GM19099 (cell line): ENCODE results near the gene CEP152.

ENCODE experiments used
- POLR2A ChIP-seq: IDR thresholded peaks from 3 replicates; pipeline ENCODE4 v1.6.1; 2011; ENCODE audit warnings: low read depth; ENCODE audit not compliant: insufficient read length; ENCODE audit errors: extremely low read depth

The CEP152 gene

DNA sequence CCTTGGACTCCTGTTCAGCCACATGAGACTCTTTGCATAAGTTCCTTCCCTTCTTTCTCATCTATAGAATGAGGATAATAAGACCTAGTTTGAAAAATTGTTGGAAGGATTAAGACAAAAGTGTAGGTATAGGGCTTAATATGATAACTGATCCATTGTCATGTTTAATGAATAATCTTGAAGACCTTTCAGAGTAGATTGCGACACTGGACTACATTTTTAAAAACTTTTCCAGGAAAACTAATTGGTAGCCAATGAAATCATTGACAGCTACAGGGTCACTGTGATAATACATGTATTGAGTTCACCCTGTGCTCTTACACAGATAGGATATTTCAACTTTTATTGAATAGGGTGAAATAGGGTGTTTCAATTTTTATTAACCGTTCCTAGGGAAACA lies 86.9 kb downstream of the CEP152 start:
- TF ChIP-seq POLR2A: no peak

DNA sequence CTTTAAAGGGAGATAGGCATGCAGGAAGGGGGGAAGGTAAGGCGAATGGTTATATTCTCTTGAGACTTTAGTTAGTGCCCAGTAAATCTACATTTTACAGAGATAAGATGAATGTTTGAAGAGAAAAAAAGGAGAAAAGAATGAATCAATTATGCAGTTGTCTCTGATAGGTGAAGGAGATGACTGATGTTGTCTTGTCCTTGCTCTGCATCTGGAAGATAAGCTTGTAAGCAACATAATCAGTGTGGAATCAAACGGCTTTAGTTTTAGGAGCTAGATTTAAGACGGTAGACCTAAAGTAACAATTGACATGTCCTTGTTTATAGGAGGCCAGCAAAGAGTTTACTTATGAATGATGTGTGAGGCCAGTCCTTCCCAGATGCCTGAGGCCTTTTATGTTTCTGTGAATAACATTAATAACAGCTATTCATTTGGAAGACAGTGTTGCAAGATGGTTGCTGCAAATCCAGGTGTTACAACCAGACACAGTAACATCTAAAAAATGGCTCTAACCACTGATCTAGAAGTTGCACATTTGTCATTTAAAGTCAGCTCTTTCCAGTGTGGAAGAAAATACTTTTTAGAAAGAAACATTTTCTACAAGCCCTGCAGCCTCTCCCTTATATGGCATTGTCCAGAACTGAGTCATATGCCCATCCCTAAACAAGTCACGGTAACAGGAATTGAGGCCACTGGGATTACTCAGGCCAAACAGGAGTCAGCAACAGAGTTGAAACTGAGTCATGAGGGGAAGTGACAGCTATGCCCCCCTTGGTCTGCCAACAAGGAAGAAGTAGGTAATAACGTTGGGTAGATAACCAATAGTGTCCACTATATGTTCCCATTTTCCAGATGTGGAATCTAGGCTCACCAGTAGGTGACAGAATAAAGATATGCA lies 87.9 kb downstream of the CEP152 start:
- no peak for TF ChIP-seq POLR2A

DNA sequence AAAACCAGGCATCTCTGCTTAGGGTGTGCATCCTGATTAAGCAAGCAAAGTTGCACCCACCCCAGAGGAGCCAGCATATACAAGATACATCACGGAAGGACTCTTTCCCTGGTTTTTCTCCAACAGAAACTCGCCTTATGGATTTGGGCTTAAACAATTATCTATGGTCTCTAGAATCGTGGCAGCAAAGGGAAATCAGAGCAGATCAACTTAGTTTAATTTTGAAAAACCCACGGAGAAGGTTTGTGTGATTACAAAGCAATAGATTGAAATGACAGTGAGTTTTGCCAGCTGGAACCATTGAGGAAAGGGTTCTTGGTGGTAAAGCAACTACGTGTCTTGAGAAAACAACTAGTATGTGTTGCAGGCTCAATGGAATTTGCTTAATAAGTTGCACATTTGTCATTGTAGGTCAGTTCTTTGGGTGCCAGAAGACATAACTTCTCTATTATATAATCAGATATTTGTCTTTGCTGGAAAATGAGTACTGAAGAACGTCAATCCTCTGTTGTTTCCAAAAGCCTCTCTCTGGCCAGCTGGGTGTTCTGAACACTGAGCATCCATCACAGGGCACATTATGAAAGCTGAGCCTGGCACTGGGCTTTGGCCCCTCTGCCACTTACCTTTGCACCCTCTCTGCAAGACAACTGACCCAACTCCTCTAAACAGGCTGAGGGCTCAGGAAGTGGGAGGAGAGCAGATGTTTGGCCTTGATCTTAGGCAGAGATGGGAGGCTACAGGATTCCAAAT lies 89.6 kb downstream of the CEP152 start:
- no peak for TF ChIP-seq POLR2A

- no peak for TF ChIP-seq POLR2A
Measured at GRCh38 chr15:48720646-48721045, 90.2 kb downstream of the CEP152 start.

GRCh38 chr15:48719668-48720067 lies 91.2 kb downstream of the CEP152 start:
- no peak for TF ChIP-seq POLR2A

DNA sequence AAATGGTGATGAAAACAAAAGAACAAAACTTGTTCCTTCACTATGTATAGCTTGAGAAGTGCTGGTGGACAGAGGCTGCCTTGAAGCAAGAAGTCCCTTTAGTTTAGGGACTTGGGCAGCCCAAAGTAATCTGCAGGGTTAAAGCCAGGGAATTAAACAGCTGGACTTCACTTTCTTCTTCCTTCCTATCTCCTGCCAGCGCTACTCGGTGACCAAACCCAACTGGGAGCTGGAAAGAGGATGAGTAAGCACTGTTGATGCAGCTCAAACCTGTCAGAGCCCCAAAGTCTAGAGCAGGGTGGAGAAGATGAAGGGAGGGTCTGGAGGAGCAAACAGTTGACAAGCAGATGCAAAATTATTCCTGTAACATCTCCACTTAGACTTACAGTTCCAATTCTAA lies 92.2 kb downstream of the CEP152 start:
- no peak for TF ChIP-seq POLR2A

GRCh38 chr15:48717458-48717857 lies 93.4 kb downstream of the CEP152 start:
- TF ChIP-seq POLR2A: no peak

- TF ChIP-seq POLR2A: no peak
Measured at GRCh38 chr15:48712546-48712945, 98.3 kb downstream of the CEP152 start.

DNA sequence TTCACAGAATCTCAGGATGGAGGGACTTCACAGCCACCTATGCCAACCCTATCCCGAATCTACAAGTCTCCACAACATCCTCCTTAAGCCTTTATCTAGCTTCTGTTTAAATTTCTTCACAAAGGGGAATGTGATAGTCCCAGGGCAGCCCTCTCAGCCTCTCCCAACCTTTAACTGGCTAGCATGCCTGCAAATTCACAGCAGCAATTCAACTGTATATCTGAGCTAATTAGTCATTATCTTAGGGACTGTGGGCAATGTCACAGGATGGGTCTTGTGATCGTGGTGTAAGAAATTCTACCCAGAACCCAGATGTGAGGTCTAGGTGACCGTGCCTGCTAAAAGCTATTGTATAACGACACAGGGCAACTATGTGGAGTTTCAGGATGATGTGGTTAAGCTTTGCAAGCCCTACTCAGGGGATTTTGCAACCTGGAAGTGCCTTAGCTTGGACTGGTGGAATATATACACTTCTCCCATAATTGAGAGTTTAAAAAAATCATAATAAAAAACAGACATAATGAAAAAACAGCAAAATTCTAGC lies 99.8 kb downstream of the CEP152 start:
- TF ChIP-seq POLR2A: no peak

- TF ChIP-seq POLR2A: no peak
Measured at GRCh38 chr15:48708641-48709040, 102.2 kb downstream of the CEP152 start.

- no peak for TF ChIP-seq POLR2A
Measured at GRCh38 chr15:48705381-48705780, 105.5 kb downstream of the CEP152 start.

GRCh38 chr15:48703544-48703943 lies 107.3 kb downstream of the CEP152 start:
- no peak for TF ChIP-seq POLR2A

- no peak for TF ChIP-seq POLR2A
Measured at GRCh38 chr15:48702569-48703236, 108.2 kb downstream of the CEP152 start.

GRCh38 chr15:48696627-48697312 lies 114.1 kb downstream of the CEP152 start:
- TF ChIP-seq POLR2A: no peak
